Measurements from ENCODE around the gene PPARD. TPM values are rescaled to one million over a fixed set of nuclear protein-coding genes. Genes with fewer than 3 reads are reported as not detected.

PPARD gene
- total RNA-seq, 1 experiment from 2014 or later, result 38.4 TPM

- RAD21 ChIA-PET (ENCODE audit: low non-redundant PET in 1 of 2, low total read pairs in 2 of 2, uncharacterized antibody in 2 of 2, unreplicated experiment in 2 of 2), result no interaction called here
- H3K79me2 ChIP-seq (ENCODE audit: insufficient read depth, low read length), result peaks cover 21% of the 10 kb centered on the region
Measured at GRCh38 chr6:35403544-35404442, 61.4 kb downstream of the PPARD start.

More at GRCh38 chr6:35403544-35404442, 61.4 kb downstream of the PPARD start:
- no peak overlapping the region for H3K4me2 ChIP-seq (ENCODE audit: low read length)
- no TSS peak for BruUV-seq (replicated peaks)
- DNase-seq (ENCODE audit: low read depth, low spot score) (no peak), ATAC-seq (no peak)
- intact Hi-C loops (cut with micrococcal nuclease), result loop anchor here (5.0 kb wide), 1 partner anchor 61 kb away; the partner anchor contains the start of gene PPARD
- H3K4me1 ChIP-seq (ENCODE audit: control insufficient read depth in 1 of 2, insufficient read depth in 2 of 2, low read length in 2 of 2), result peaks cover 30 to 52% of the 10 kb centered on the region in 2 experiments
- H4K20me1 ChIP-seq (ENCODE audit: insufficient read depth), result no peaks in the 10 kb centered on the region
- H3K9me3 ChIP-seq (ENCODE audit: control insufficient read depth in 1 of 2, insufficient read depth in 1 of 2, low read depth in 1 of 2, low read length in 2 of 2), result no peaks in the 10 kb centered on the region
- TF ChIP-seq ZBTB33 (IDR thresholded peaks at IDR 0.05; ENCODE audit: extremely low read depth, insufficient replicate concordance, low read length), result no peak
- TF ChIP-seq MAX (IDR thresholded peaks at IDR 0.05), result no peak
- no peak for TF ChIP-seq SP1 (IDR thresholded peaks at IDR 0.05; ENCODE audit: low read depth)
- TF ChIP-seq FOSL1 (IDR thresholded peaks at IDR 0.05; ENCODE audit: low read depth), result no peak
- TF ChIP-seq JUND (IDR thresholded peaks at IDR 0.05), result no peak
- TF ChIP-seq EGR1 (IDR thresholded peaks at IDR 0.05; ENCODE audit: low read depth), result no peak
- no peak for TF ChIP-seq ELF1 (IDR thresholded peaks at IDR 0.05; ENCODE audit: borderline replicate concordance, low read depth)
- no peak for TF ChIP-seq CTCF (IDR thresholded peaks at IDR 0.05 in 2 of 3, conservative IDR thresholded peaks at IDR 0.05 in 1 of 3; ENCODE audit: borderline replicate concordance in 1 of 3, insufficient read depth in 1 of 3, low read depth in 2 of 3, low read length in 2 of 3)
- TF ChIP-seq CEBPB (IDR thresholded peaks at IDR 0.05; ENCODE audit: low read depth), result no peak
- no peak for TF ChIP-seq YY1 (IDR thresholded peaks at IDR 0.05; ENCODE audit: extremely low read depth, insufficient replicate concordance, low read depth, low read length)
- no peak for TF ChIP-seq REST (IDR thresholded peaks at IDR 0.05; ENCODE audit: low read depth)
- no peak for TF ChIP-seq ZFX (IDR thresholded peaks at IDR 0.05)
- no peak for TF ChIP-seq SRF (IDR thresholded peaks at IDR 0.05; ENCODE audit: low read depth)
- TF ChIP-seq POLR2A (IDR thresholded peaks at IDR 0.05; ENCODE audit: borderline replicate concordance, extremely low read depth, insufficient read depth, insufficient read length), result no peak
- TF ChIP-seq SIN3A (IDR thresholded peaks at IDR 0.05; ENCODE audit: low read depth), result no peak
- no peak for TF ChIP-seq EZH2 (IDR thresholded peaks at IDR 0.05)
- TF ChIP-seq EZH2phosphoT487 (IDR thresholded peaks at IDR 0.05; ENCODE audit: borderline replicate concordance), result no peak
- ChIA-PET POLR2A (no interaction called here), CTCF (interaction anchor here (1.3 kb wide), 1 partner anchor 62 kb away, joined by 4 read pairs; the partner anchor contains the start of gene PPARD)
- no peaks in the 10 kb centered on the region for H3K9me2 ChIP-seq (ENCODE audit: insufficient read depth)
- H3K4me3 ChIP-seq (replicated peaks in 1 of 2; ENCODE audit: low read depth in 1 of 2, low read length in 2 of 2), result no peak overlapping the region
- H2AFZ ChIP-seq (ENCODE audit: low read depth, low read length, poor library complexity, severe bottlenecking), result no peak overlapping the region
- no peaks in the 10 kb centered on the region for H3K36me3 ChIP-seq (ENCODE audit: control insufficient read depth in 1 of 2, insufficient read depth in 2 of 2, low read length in 2 of 2)
- H3K27me3 ChIP-seq (ENCODE audit: insufficient read depth, low read length), result no peaks in the 10 kb centered on the region
- H3K9ac ChIP-seq (ENCODE audit: low read length), result no peak overlapping the region
- H3K27ac ChIP-seq (ENCODE audit: low read depth, low read length), result no peak overlapping the region
